A549 (cell line): ENCODE results near the gene XPO5. TPM values are rescaled to one million over a fixed set of nuclear protein-coding genes. Genes with fewer than 3 reads are reported as not detected.

Source experiments
- ATAC-seq, 2 experiments: fragments of 200-7000 bp in 1 of 2; fragments of >200 bp in 1 of 2; cut with Nextera tagmentation in 1 of 2; cut with Tn5 transposase in 1 of 2; 3 replicates each; pipeline versions ENCODE4 v1.8.0 to v1.9.1; 2018 to 2020; ENCODE audit warnings: mild to moderate bottlenecking in 1 of 2, moderate library complexity in 1 of 2
- CTCF ChIA-PET: fragments of 300-600 bp; sonication (Branson Sonifier 250); formaldehyde crosslinking; extraction: SDS; loops from one replicate; lab custom pipeline; 2021; ENCODE audit warnings: antibody characterized with exemption, inconsistent platforms; lab: Yijun Ruan, JAX
- POLR2A ChIA-PET: fragments of 350-600 bp; formaldehyde crosslinking; extraction: SDS; loops from one replicate; lab custom pipeline; 2021; ENCODE audit warnings: antibody characterized with exemption, inconsistent platforms; lab: Yijun Ruan, JAX
- DNase-seq, 2 experiments: peaks; one replicate each; pipeline versions ENCODE4 v3.0.0 to v3.0.0-alpha.2; 2011 to 2016; ENCODE audit warnings: low read depth in 1 of 2, low spot score in 1 of 2
- FAIRE-seq: peaks from 2 replicates; lab custom pipeline; 2011; peaks lifted over from hg19 to GRCh38; lab: Jason Lieb, UNC
- H3K27ac ChIP-seq, 2 experiments: fragments of >200 bp; sonication (Bioruptor Twin); formaldehyde crosslinking; 3 replicates each; pipeline ENCODE4 v1.5.1; 2016 to 2017
- H3K4me1 ChIP-seq: fragments of >200 bp; sonication (Bioruptor Twin); formaldehyde crosslinking; 3 replicates; pipeline ENCODE4 v1.6.1; 2016
- H3K4me2 ChIP-seq: fragments of >200 bp; sonication (Bioruptor Twin); formaldehyde crosslinking; 3 replicates; pipeline ENCODE4 v1.6.1; 2016
- H3K4me3 ChIP-seq: fragments of >200 bp; sonication (Bioruptor Twin); formaldehyde crosslinking; 3 replicates; pipeline ENCODE4 v1.5.1; 2016
- H3K9me3 ChIP-seq: fragments of >200 bp; sonication (Bioruptor Twin); formaldehyde crosslinking; 3 replicates; pipeline ENCODE4 v1.6.1; 2016
- BHLHE40 ChIP-seq: IDR thresholded peaks from 2 replicates; pipeline ENCODE4 v1.6.1; 2012; ENCODE audit warnings: low read depth, low read length, inconsistent platforms
- HDAC2 ChIP-seq: fragments of 200-600 bp; sonication (generic); IDR thresholded peaks from 2 replicates; pipeline ENCODE4 v1.6.1; 2016
- HEYL ChIP-seq: fragments of 250-450 bp; sonication (Bioruptor Pico); IDR thresholded peaks from 2 replicates; pipeline ENCODE4 v1.8.0; 2021; ENCODE audit warnings: mild to moderate bottlenecking, moderate library complexity
- HOXA7 ChIP-seq: fragments of 250-450 bp; sonication (Bioruptor Pico); IDR thresholded peaks from 2 replicates; pipeline ENCODE4 v1.5.0; 2020; ENCODE audit warnings: mild to moderate bottlenecking, moderate library complexity
- HOXB13 ChIP-seq: fragments of 250-450 bp; sonication (Bioruptor Pico); IDR thresholded peaks from 2 replicates; pipeline ENCODE4 v1.5.0; 2020; ENCODE audit warnings: low read depth, mild to moderate bottlenecking, moderate library complexity
- KDM1A ChIP-seq: fragments of 200-600 bp; sonication (generic); IDR thresholded peaks from 2 replicates; pipeline ENCODE4 v1.6.1; 2016; ENCODE audit warnings: low read depth, mild to moderate bottlenecking
- MAZ ChIP-seq: fragments of 150-350 bp; IDR thresholded peaks from 2 replicates; pipeline ENCODE4 v1.6.1; 2014; ENCODE audit warnings: antibody characterized with exemption, low read depth, low read length, borderline replicate concordance
- MYC ChIP-seq: IDR thresholded peaks from 2 replicates; pipeline ENCODE4 v1.6.1; 2012; ENCODE audit warnings: mild to moderate bottlenecking, inconsistent platforms, low read length, improper control_type of control experiment, borderline replicate concordance
- NPAS2 ChIP-seq: fragments of 250-450 bp; sonication (Bioruptor Pico); IDR thresholded peaks from 2 replicates; pipeline ENCODE4 v1.8.0; 2022; ENCODE audit warnings: mild to moderate bottlenecking, moderate library complexity, borderline replicate concordance
- PHF8 ChIP-seq: fragments of 200-600 bp; sonication (generic); IDR thresholded peaks from 2 replicates; pipeline ENCODE4 v1.6.1; 2016; ENCODE audit warnings: low read depth, mild to moderate bottlenecking, antibody characterized with exemption, moderate library complexity, borderline replicate concordance
- RAD21 ChIP-seq, 2 experiments: fragments of >200 bp in 1 of 2; sonication (Bioruptor Twin) in 1 of 2; formaldehyde crosslinking in 1 of 2; IDR thresholded peaks in 1 of 2; conservative IDR thresholded peaks in 1 of 2; 2 replicates in 1 of 2; 3 replicates in 1 of 2; pipeline ENCODE4 v1.6.1; 2012 to 2018; ENCODE audit warnings: inconsistent platforms in 1 of 2
- RARB ChIP-seq: fragments of 250-450 bp; sonication (Bioruptor Pico); IDR thresholded peaks from 2 replicates; pipeline ENCODE4 v1.8.0; 2021; ENCODE audit warnings: mild to moderate bottlenecking, moderate library complexity
- RFX5 ChIP-seq: fragments of 450-650 bp; IDR thresholded peaks from 2 replicates; pipeline ENCODE4 v1.7.1; 2014; ENCODE audit warnings: antibody characterized with exemption, mild to moderate bottlenecking, moderate library complexity
- SMC3 ChIP-seq: fragments of >200 bp; sonication (Bioruptor Twin); formaldehyde crosslinking; IDR thresholded peaks from 3 replicates; pipeline ENCODE4 v1.6.1; 2018; ENCODE audit warnings: inconsistent platforms
- SREBF2 ChIP-seq: fragments of 450-650 bp; IDR thresholded peaks from 2 replicates; pipeline ENCODE4 v1.6.1; 2014; ENCODE audit warnings: mild to moderate bottlenecking, moderate library complexity
- TFCP2L1 ChIP-seq: fragments of 250-450 bp; sonication (Bioruptor Pico); IDR thresholded peaks from 2 replicates; pipeline ENCODE4 v1.5.0; 2021; ENCODE audit warnings: mild to moderate bottlenecking
- ZC3H11A ChIP-seq: fragments of 450-650 bp; IDR thresholded peaks from 2 replicates; pipeline ENCODE4 v1.6.1; 2014; ENCODE audit warnings: antibody characterized with exemption, mild to moderate bottlenecking
- WGBS: methylation state at CpG from one replicate; pipeline ENCODE4 v1.1.6; 2017; ENCODE audit errors: missing lambda C conversion rate; 5-methylcytosine and 5-hydroxymethylcytosine counted together
- polyA plus RNA-seq, 4 experiments: library from polyadenylated mRNA; depleted of rRNA in 3 of 4; stranded (reverse); fragments of >200 nt; fragmentation: RNase III in 1 of 4; extraction: RNeasy Plus Mini Kit Qiagen cat#74134 plus additional on column Dnase treatment in 1 of 4; gene quantifications; 2 replicates in 3 of 4; 3 replicates in 1 of 4; pipeline ENCODE4 v1.2.3, GENCODE V29; 2011 to 2017
- TF ChIP-seq, protein P1 (sequence below): fragments of >200 bp; sonication (Bioruptor Twin); formaldehyde crosslinking; IDR thresholded peaks from 3 replicates; pipeline ENCODE4 v1.5.1; 2016
- TF ChIP-seq, protein P2 (sequence below): IDR thresholded peaks from 2 replicates; pipeline ENCODE4 v1.6.1; 2012
- TF ChIP-seq, protein P3 (sequence below): IDR thresholded peaks from 2 replicates; pipeline ENCODE4 v1.6.1; 2012
- TF ChIP-seq, protein P4 (sequence below): fragments of 200-600 bp; sonication (generic); IDR thresholded peaks from 2 replicates; pipeline ENCODE4 v1.6.1; 2016; ENCODE audit warnings: antibody characterized with exemption, mild to moderate bottlenecking, moderate library complexity

Gene XPO5
- polyA plus RNA-seq, 2 of the 4 experiments (the other 2 are of a cell fraction), result 24.8 to 51.0 TPM

DNA sequence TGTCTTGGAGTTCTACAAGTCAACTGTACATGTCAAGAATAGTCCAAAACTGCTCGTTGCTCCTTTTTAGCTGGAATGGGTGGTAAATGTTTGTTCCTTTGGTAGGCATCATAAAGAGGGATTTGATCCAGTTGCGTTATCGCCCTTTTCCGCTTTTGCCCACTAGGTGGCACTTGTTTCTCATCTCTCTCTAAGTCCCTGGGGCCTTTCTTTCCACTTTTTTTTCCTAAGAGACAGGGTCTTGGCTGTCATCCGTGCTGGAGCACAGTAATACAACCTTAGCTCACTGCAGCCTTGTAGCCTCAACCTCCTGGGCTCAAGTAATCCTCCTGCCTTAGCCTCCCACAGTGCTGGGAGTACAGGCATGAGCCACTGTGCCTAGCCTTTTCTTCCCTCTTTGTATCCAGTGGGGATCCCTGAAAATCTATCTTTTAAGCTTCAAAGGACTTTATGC, 32.5 kb upstream of the XPO5 start:
- H3K27ac ChIP-seq, result peak overlapping the region in 1 of 2 experiments; percentile 54; a peak in 1 of 6 replicates
- DNase-seq (peak; percentile 50 to 69), ATAC-seq (peak; percentile 85 to 86)
- TF ChIP-seq ZC3H11A, result no peak
- TF ChIP-seq, protein P1, sequence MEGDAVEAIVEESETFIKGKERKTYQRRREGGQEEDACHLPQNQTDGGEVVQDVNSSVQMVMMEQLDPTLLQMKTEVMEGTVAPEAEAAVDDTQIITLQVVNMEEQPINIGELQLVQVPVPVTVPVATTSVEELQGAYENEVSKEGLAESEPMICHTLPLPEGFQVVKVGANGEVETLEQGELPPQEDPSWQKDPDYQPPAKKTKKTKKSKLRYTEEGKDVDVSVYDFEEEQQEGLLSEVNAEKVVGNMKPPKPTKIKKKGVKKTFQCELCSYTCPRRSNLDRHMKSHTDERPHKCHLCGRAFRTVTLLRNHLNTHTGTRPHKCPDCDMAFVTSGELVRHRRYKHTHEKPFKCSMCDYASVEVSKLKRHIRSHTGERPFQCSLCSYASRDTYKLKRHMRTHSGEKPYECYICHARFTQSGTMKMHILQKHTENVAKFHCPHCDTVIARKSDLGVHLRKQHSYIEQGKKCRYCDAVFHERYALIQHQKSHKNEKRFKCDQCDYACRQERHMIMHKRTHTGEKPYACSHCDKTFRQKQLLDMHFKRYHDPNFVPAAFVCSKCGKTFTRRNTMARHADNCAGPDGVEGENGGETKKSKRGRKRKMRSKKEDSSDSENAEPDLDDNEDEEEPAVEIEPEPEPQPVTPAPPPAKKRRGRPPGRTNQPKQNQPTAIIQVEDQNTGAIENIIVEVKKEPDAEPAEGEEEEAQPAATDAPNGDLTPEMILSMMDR, result peak; percentile 64
- TF ChIP-seq RAD21 (conservative IDR thresholded peaks at IDR 0.05 in 1 of 2, IDR thresholded peaks at IDR 0.05 in 1 of 2), result peak; percentile 46; a peak in 4 of 5 replicates
- no peak for TF ChIP-seq HDAC2
- TF ChIP-seq HEYL (CRISPR knock-in tag), result no peak
- TF ChIP-seq SMC3, result peak; percentile 41; the same call in 2 of the 3 replicates
- TF ChIP-seq, all 56 proteins: peak for 3
- FAIRE-seq, result no peak
- Histone ChIP-seq H3K4me1 (no peaks in the 10 kb centered on the region; the same call in 2 of the 3 replicates), H3K4me2 (no peak overlapping the region), H3K4me3 (no peak overlapping the region), H3K9me3 (no peaks in the 10 kb centered on the region)
- WGBS, result under 1% methylated on average over 5 of the region's 5 CpGs
- CTCF ChIA-PET, result interaction anchor here (0.6 to 5.6 kb wide), 21 partner anchors 9 to 474 kb away, joined by 3 to 45 read pairs (median 5); partner anchors contain the start of genes GTPBP2, LRRC73 and MRPS18A
- POLR2A ChIA-PET, result interaction anchor here (1.0 kb wide), 1 partner anchor 21 kb away, joined by 3 read pairs; no protein-coding TSS in a partner anchor

DNA sequence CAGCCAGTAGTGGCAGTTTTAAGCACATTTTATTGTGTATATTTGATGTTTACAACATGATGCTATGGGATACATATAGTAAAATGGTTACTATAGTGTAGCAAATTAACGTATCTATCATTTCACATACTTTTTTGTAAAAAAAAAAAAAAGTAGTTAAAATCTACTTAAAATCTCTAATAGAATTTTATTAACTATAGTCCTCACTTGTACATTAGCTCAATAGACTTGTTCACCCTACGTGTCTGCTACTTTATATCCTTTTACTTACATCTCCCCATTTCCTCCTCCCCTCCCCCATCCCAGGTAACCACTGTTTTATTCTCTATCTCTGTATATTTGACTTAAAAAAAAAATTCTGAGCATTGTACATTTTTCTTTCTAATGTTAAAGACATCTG, 30.2 kb upstream of the XPO5 start:
- TF ChIP-seq PHF8 (no peak), TFCP2L1 (no peak), MAZ (no peak), HOXA7 (CRISPR knock-in tag) (no peak), RFX5 (no peak), RARB (CRISPR knock-in tag) (no peak)
- TF ChIP-seq, protein P2, sequence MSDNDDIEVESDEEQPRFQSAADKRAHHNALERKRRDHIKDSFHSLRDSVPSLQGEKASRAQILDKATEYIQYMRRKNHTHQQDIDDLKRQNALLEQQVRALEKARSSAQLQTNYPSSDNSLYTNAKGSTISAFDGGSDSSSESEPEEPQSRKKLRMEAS, result no peak
- DNase-seq (no peak), ATAC-seq (no peak), FAIRE-seq (no peak)
- Histone ChIP-seq H3K27ac (no peak overlapping the region), H3K4me2 (no peak overlapping the region), H3K4me3 (no peak overlapping the region), H3K9me3 (no peaks in the 10 kb centered on the region), H3K4me1 (no peaks in the 10 kb centered on the region; the same call in 2 of the 3 replicates)
- POLR2A ChIA-PET, result no interaction called here
- CTCF ChIA-PET, result interaction anchor here (0.7 to 5.6 kb wide), 3 partner anchors 10 to 14 kb away, joined by 4 to 45 read pairs (median 4); no protein-coding TSS in a partner anchor
- 88% methylated on average over 2 of the region's 2 CpGs for WGBS

DNA sequence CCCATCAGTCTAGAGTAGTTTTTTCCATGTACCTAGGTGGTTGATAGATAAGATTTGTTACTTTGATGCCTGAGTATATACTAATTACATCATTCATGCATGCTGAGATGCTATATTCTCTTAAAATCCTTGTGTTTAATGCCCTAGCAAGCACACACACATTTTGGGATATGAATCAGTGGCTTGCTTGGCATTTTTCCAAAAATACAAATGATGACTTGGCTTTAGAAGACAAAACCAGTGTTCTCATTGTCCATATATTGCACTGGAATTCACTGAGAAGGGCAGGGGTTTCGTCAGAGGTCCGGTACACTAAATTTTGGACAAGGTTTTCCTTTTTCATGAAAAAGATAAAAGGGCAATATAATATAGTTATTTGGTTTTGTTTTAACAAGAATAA, 28.3 kb upstream of the XPO5 start:
- no peak overlapping the region for H3K27ac ChIP-seq
- H3K4me3 ChIP-seq, result no peak overlapping the region
- H3K4me2 ChIP-seq, result no peak overlapping the region
- POLR2A ChIA-PET, result interaction anchor here (0.9 kb wide), 1 partner anchor 10 kb away, joined by 3 read pairs; no protein-coding TSS in a partner anchor
- no peaks in the 10 kb centered on the region for H3K9me3 ChIP-seq
- DNase-seq (no peak), ATAC-seq (no peak), FAIRE-seq (no peak)
- CTCF ChIA-PET, result interaction anchor here (5.6 kb wide), 1 partner anchor 10 kb away, joined by 45 read pairs; no protein-coding TSS in a partner anchor
- TF ChIP-seq MYC (no peak), RAD21 (conservative IDR thresholded peaks at IDR 0.05 in 1 of 2, IDR thresholded peaks at IDR 0.05 in 1 of 2) (no peak), KDM1A (no peak), NPAS2 (CRISPR knock-in tag) (no peak), HOXB13 (CRISPR knock-in tag) (no peak), BHLHE40 (no peak), SREBF2 (no peak)
- TF ChIP-seq, protein P3, sequence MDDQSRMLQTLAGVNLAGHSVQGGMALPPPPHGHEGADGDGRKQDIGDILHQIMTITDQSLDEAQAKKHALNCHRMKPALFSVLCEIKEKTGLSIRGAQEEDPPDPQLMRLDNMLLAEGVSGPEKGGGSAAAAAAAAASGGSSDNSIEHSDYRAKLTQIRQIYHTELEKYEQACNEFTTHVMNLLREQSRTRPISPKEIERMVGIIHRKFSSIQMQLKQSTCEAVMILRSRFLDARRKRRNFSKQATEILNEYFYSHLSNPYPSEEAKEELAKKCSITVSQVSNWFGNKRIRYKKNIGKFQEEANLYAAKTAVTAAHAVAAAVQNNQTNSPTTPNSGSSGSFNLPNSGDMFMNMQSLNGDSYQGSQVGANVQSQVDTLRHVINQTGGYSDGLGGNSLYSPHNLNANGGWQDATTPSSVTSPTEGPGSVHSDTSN, result no peak
- TF ChIP-seq, protein P4, sequence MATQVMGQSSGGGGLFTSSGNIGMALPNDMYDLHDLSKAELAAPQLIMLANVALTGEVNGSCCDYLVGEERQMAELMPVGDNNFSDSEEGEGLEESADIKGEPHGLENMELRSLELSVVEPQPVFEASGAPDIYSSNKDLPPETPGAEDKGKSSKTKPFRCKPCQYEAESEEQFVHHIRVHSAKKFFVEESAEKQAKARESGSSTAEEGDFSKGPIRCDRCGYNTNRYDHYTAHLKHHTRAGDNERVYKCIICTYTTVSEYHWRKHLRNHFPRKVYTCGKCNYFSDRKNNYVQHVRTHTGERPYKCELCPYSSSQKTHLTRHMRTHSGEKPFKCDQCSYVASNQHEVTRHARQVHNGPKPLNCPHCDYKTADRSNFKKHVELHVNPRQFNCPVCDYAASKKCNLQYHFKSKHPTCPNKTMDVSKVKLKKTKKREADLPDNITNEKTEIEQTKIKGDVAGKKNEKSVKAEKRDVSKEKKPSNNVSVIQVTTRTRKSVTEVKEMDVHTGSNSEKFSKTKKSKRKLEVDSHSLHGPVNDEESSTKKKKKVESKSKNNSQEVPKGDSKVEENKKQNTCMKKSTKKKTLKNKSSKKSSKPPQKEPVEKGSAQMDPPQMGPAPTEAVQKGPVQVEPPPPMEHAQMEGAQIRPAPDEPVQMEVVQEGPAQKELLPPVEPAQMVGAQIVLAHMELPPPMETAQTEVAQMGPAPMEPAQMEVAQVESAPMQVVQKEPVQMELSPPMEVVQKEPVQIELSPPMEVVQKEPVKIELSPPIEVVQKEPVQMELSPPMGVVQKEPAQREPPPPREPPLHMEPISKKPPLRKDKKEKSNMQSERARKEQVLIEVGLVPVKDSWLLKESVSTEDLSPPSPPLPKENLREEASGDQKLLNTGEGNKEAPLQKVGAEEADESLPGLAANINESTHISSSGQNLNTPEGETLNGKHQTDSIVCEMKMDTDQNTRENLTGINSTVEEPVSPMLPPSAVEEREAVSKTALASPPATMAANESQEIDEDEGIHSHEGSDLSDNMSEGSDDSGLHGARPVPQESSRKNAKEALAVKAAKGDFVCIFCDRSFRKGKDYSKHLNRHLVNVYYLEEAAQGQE, result no peak
- 95% methylated on average over 2 of the region's 2 CpGs for WGBS
- no peaks in the 10 kb centered on the region; the same call in 2 of the 3 replicates for H3K4me1 ChIP-seq
